GM20431 (cell line): Measurements from ENCODE around the gene PSG3.
"Not testable (repeated sequence)": the region's sequence is repeated elsewhere in the genome, so short reads cannot be mapped to it uniquely, and the experiment has no call there.

Experiments
- in situ Hi-C: fragments of 300-500 bp; cut with MseI, MboI; formaldehyde crosslinking; loops from one replicate; pipeline ENCODE4 v1.15.0; 2020; ENCODE audit warnings: low sequenced_read_pairs; ENCODE audit not compliant: unreplicated experiment

The PSG3 gene

GRCh38 chr19:42740381-42740780, at the start of gene PSG3:
Gene PSG3 (minus strand): TSS chr19:42740481. CDS start chr19:42740384, 97 bp downstream.
- in situ Hi-C loops: not testable (repeated sequence)

- in situ Hi-C loops: not testable (repeated sequence)
Measured at GRCh38 chr19:42788766-42789165, 48.5 kb upstream of the PSG3 start.

GRCh38 chr19:42787766-42788165, 47.5 kb upstream of the PSG3 start:
- in situ Hi-C loops: not testable (repeated sequence)

- in situ Hi-C loops: not testable (repeated sequence)
Measured at GRCh38 chr19:42776750-42777612, 36.7 kb upstream of the PSG3 start.

GRCh38 chr19:42774510-42775158, 34.4 kb upstream of the PSG3 start:
- in situ Hi-C loops: not testable (repeated sequence)

GRCh38 chr19:42767319-42767718, 27.0 kb upstream of the PSG3 start:
- in situ Hi-C loops: not testable (repeated sequence)

GRCh38 chr19:42766871-42767270, 26.6 kb upstream of the PSG3 start:
- in situ Hi-C loops: not testable (repeated sequence)

- in situ Hi-C loops: no loop called here
Measured at GRCh38 chr19:42764836-42765235, 24.6 kb upstream of the PSG3 start.

GRCh38 chr19:42762789-42763188, 22.5 kb upstream of the PSG3 start:
- in situ Hi-C loops: no loop called here

GRCh38 chr19:42761924-42762295, 21.6 kb upstream of the PSG3 start:
- in situ Hi-C loops: not testable (repeated sequence)

- in situ Hi-C loops: not testable (repeated sequence)
Measured at GRCh38 chr19:42760954-42761923, 21.0 kb upstream of the PSG3 start.

GRCh38 chr19:42758667-42759066, 18.4 kb upstream of the PSG3 start:
- in situ Hi-C loops: not testable (repeated sequence)

GRCh38 chr19:42752246-42752645, 12.0 kb upstream of the PSG3 start:
- in situ Hi-C loops: not testable (repeated sequence)

GRCh38 chr19:42741726-42742607, 1.7 kb upstream of the PSG3 start:
- in situ Hi-C loops: not testable (repeated sequence)

GRCh38 chr19:42737581-42738011, 2.7 kb downstream of the PSG3 start:
- in situ Hi-C loops: not testable (repeated sequence)

- in situ Hi-C loops: not testable (repeated sequence)
Measured at GRCh38 chr19:42728341-42728740, 11.9 kb downstream of the PSG3 start.

- in situ Hi-C loops: not testable (repeated sequence)
Measured at GRCh38 chr19:42714000-42714399, 26.3 kb downstream of the PSG3 start.

- in situ Hi-C loops: not testable (repeated sequence)
Measured at GRCh38 chr19:42712753-42713152, 27.5 kb downstream of the PSG3 start.

- in situ Hi-C loops: not testable (repeated sequence)
Measured at GRCh38 chr19:42710986-42711385, 29.3 kb downstream of the PSG3 start.
